Right lobe of liver (tissue), 4 donors: ENCODE data around the gene RERE.

Source experiments
- CTCF ChIP-seq, 4 donors: fragments of 200-600 bp in 3 of 4; fragments of 450-650 bp in 1 of 4; IDR thresholded peaks; one replicate each; pipeline versions ENCODE4 v1.5.1 to v1.8.0; 2016 to 2022; ENCODE audit warnings: antibody characterized with exemption in 4 of 4, mild to moderate bottlenecking in 2 of 4
- POLR2A ChIP-seq: fragments of 450-650 bp; IDR thresholded peaks from one replicate; pipeline ENCODE4 v1.6.1; 2017; ENCODE audit warnings: antibody characterized with exemption, mild to moderate bottlenecking
- donor health status: DM: no; HTN: no; CAD: no.
- donor health status: DM: no; HTN: no; CAD: no.
- donor health status: DM: no; HTN: yes; CAD: no.

DNA sequence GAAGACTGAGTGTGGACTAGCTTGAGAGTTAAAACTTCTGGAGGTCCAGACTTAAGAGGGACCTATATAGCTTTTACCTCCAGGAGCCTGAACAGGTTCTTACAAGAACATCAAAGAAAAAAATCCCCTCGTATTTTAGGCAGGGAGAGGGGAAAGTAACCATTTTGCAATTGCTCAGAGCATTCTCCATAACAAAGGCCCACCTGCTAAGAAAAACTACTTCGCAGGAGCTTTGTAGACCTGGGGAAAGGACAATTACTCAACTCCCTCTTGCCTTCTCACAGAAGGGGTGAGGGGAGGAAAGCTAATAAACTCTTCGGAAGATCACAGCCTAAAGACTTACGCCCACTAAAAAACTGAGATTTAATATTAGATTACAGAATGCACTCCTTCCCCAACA lies 86.3 kb downstream of the RERE start:
- no peak for TF ChIP-seq POLR2A
- no peak for TF ChIP-seq CTCF (IDR thresholded peaks at IDR 0.05)
